OCI-LY7 (cell line): ENCODE data around the gene GNRH2.

Source experiments
- EZH2phosphoT487 ChIP-seq: fragments of 200-600 bp; sonication (generic); IDR thresholded peaks from 2 replicates; pipeline ENCODE4 v1.6.1; 2018; ENCODE audit warnings: low read depth, borderline replicate concordance, mild to moderate bottlenecking, mixed run types, antibody characterized with exemption, low read length, moderate library complexity, mixed read lengths
- TF ChIP-seq, protein P1 (sequence below): fragments of 200-600 bp; sonication (generic); conservative IDR thresholded peaks from 2 replicates; pipeline ENCODE4 v1.5.1; 2014; ENCODE audit warnings: mild to moderate bottlenecking, antibody characterized with exemption, low read length, moderate library complexity, mixed read lengths

DNA sequence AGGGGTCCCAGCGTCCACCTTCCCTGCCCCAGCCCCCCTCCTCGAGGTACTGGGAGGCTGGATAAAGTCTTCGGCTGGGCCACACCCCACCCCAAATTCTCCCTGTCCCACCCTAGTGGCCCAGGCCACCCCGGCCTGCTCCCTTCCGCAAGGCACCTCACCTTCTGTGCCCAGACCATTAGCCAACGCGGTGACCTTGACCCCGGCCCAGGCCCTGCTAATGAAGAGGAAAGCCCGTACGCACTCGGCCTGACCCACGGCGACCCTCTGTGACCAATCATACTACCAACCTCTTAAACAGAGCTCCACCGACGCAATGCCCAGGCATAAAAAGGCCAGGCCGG is 27.8 kb downstream of the GNRH2 start:
- no peak for TF ChIP-seq EZH2phosphoT487
- TF ChIP-seq, protein P1, sequence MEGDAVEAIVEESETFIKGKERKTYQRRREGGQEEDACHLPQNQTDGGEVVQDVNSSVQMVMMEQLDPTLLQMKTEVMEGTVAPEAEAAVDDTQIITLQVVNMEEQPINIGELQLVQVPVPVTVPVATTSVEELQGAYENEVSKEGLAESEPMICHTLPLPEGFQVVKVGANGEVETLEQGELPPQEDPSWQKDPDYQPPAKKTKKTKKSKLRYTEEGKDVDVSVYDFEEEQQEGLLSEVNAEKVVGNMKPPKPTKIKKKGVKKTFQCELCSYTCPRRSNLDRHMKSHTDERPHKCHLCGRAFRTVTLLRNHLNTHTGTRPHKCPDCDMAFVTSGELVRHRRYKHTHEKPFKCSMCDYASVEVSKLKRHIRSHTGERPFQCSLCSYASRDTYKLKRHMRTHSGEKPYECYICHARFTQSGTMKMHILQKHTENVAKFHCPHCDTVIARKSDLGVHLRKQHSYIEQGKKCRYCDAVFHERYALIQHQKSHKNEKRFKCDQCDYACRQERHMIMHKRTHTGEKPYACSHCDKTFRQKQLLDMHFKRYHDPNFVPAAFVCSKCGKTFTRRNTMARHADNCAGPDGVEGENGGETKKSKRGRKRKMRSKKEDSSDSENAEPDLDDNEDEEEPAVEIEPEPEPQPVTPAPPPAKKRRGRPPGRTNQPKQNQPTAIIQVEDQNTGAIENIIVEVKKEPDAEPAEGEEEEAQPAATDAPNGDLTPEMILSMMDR: no peak
